Skin epidermis (tissue), 12 donors: Measurements from ENCODE around the gene HOXA4.

Experiments
- H3K27ac ChIP-seq, 21 experiments: fragments of 200-600 bp; sonication (generic) in 11 of 21; one replicate each; pipeline ENCODE4 v1.5.0; 2020; ENCODE audit warnings: mild to moderate bottlenecking in 3 of 21, inconsistent platforms in 2 of 21, moderate library complexity in 2 of 21
- H3K4me3 ChIP-seq, 7 experiments: fragments of 200-600 bp; sonication (generic) in 2 of 7; one replicate each; pipeline ENCODE4 v1.5.0; 2020; ENCODE audit warnings: inconsistent platforms in 2 of 7, mild to moderate bottlenecking in 2 of 7, moderate library complexity in 1 of 7

The HOXA4 gene

DNA sequence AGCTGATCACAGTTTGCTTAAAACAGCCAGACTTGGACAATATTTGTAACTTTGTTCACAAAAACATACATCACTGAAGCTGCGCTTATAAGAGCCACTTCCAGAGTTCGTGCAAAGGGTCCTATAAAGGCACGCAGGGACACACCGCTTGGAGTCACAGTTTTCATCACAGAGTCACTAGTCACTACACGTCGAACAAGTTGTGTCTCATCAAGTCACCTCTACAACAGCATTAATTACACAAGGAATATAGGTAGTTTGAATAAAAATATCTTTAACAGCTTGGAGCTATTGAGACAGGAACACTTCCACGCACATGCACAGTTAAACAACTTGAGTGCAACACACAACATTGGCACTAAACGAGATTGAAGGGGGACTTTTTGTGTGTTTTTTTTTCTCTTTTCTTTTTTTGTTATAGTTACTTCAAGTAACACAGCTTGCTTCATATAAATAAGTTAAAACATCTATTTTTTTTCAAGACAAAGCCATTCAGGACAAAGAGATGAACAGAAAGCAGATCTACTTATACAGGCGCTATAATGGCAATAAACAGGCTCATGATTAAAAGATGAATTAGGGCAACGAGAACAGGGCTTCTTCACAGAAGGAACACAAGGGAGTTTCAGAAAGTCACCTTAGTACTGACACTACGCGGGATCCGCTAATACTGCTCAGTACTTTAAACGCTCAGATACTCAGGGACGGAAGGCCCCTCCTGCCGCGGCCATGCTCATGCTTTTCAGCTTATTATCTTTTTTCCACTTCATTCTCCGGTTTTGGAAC is 10.8 kb upstream of the HOXA4 start:
- H3K4me3 ChIP-seq, result peak overlapping the region in 1 of 7 experiments; percentile 60
- peak overlapping the region in 1 of 21 experiments; percentile 77 for H3K27ac ChIP-seq

DNA sequence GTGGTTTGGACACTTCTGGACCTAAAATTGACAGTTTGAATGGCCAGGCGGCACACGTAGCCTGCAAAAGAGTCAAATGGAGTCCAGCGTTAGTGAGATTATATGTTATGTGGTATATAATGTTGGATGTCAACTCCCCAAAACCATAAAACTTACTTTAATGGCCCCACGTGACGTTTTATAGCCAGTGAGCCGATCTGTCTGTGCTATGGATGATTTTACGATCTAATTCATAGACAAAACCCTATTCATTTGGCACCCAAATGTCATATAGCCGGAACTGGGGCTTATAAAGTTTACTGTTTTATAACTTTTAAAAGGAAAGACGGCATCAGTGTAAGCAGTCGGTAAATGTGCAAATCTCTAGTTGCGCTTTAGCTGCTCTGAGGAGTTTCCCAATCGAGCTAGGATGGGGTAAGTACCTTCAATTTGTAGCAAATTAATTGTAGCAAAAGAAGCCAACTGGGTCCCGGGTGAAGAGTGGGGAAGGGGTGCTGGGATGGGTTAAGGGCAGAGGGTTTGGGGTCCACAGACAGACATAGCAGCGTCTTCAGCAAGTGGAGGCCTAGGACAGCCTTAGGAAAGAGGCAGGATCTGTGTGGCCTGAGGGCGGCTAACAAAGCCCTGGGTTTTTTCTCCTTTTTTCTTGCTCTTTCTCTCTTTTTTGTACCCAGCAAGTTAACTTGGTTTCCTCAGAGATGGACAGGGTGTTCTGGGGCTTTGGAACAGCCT is 9.7 kb upstream of the HOXA4 start:
- Histone ChIP-seq H3K27ac (no peak overlapping the region), H3K4me3 (no peak overlapping the region)

DNA sequence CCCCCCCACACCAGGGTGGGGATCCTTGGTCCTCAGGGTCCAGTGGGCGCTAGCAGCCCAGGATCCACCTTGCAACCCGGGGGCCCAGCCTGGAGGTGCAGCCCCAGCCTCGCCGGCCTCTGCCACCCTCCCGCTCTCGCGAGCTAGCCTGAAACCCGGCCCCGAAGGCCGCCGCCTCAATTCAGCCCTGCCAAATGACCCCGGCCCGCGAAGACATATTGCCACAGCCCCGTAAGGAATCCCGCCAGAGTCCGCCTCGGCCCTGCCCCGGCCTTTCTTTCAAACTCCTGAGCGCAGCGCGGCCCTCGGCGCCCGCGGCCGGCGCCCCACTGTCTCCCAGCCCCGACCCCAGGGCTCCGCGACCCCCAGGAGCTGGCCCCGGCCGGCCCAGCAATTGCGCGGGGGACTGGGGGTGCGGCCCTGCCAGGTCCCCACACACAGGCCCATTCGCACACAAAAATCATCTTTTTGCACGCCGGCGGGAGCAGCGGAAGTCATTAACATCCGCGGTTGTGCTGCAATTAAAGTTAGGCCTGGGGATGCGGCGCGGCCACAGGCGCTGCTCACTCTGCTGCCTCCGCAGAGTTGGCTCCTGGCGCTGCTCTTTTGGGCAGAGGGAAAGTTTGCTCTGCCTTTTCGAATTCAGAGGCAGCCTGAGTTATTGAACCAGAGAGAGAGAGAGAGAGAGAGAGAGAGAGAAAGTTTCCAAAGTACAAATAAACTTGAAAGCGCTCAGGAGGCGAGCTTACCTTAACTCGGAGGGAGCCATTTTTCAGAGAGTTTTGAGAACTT is 9.0 kb upstream of the HOXA4 start:
- Histone ChIP-seq H3K27ac (no peak overlapping the region), H3K4me3 (no peak overlapping the region)

DNA sequence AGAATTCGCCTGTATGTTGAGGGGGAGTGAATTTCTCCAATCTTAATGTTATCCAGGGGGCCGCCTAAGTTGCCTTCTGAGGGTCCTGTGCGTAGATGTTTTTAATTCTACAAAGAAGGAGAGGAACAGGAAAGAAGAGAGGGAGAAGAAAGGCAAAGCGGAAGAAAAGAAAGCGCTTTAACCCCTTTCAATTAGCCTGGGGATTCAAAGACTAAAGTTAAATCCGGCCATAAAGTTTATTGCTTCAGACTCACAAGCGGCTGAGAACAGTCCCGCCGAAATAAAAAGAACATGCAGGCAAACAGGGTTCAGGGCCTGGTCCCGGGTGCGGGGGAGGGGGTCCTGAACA is 8.4 kb upstream of the HOXA4 start:
- Histone ChIP-seq H3K4me3 (no peak overlapping the region), H3K27ac (no peak overlapping the region)

DNA sequence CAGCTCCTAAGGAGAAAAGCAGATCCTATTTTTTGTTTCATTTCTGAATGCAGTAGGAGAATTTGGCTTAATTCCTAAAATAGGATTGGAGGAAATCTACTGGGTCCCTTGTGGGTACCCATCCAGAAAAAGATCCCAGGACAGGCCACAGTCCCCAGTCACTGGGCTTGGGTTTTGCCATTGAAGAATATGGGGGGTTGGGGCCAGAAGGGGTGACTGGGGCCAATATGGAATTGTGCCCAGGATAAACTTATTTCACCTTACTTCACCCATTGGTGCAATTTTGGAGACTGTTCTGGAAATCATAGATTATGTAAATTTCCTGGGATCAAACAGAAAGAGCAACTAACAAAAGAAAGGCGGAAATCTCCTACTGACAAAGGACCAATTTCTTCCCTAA is 7.9 kb upstream of the HOXA4 start:
- H3K27ac ChIP-seq, result no peak overlapping the region
- no peak overlapping the region for H3K4me3 ChIP-seq

DNA sequence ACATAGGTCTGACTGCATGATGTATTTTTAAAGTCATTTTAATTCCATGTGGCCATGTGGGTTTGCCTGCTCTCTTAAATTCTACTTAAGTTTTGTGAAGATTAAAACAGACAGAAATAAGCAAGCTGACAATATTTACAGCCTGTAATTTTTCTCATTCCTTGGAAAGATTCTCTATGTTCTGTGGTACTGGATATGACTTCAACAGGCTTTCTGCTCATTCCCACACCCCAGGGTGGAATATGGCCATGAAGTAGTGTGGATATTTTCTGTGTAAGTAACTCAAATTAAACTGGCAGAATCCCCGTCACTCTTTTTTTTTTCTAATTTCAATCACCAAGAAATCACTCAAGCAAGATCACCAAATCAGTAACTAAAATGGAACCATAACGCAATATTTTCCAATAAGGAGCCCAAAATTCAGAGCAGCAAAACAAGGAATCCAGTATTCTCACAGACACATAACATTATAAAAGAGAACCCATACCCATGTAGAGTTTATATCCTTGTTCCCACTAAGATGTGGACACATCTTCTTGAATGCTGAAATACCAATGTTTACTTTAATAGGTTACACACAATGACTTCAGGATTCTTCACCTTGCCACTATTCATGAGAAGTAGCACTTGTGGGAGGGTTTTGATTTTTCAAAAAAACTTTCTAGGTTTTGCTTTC is 7.2 kb upstream of the HOXA4 start:
- no peak overlapping the region for H3K27ac ChIP-seq
- no peak overlapping the region for H3K4me3 ChIP-seq

DNA sequence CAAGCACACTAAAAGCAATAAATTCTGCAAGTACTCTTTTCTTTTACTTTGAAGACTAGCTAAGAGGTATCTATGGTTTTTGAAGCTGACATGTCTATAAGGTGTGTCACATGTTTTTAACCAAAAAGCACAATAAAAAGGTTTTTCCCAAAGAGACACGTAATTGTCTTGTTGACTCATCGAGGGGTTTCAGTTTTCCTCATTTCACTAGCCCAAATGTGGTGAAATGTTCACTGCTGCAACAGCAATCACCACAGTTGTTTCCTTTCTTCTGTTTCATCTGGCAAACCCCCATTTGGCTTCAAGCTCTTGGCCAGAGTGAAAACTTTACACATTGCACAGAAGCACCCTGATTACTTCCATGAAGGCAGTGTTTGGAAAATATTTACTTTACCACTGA is 3.8 kb upstream of the HOXA4 start:
- Histone ChIP-seq H3K4me3 (no peak overlapping the region), H3K27ac (no peak overlapping the region)

DNA sequence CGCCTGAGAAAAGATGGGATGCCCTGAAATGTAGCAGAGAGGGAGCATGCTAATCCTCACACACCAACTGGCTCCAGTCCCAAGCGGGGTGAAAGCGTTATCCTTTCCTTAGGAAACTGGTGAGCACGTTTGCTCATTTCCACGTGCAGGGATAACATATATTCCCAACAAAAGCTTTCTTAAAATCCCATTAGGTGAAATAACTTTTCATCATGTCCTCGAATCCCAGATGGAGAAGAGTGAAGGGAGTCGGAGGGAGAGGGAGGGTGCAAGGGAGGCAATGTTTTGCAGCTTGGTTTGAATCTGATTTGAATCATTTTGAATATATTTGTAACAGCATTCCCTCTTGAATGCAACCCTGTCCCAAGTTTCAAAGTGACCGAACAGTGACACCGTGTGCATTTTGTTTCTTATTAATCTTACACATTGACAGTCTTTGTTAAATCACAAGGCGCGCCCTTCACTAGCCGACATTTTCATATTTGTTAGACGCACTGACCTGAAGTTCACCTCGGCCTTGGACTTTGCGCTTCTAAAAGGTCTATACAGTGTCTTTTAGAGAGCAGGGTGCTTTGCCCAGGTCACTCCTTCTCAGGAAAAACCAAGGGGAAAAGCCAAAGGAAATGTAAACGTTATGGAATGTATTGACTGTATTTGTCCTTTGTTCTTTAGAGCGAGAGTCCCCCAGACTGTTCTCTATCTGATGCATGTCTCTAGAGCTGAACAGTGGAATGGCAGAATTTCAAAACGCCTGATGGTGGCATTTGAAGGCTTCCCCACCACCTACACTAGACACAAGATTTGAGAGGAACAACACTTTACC is 3.1 kb upstream of the HOXA4 start:
- no peak overlapping the region for H3K27ac ChIP-seq
- H3K4me3 ChIP-seq, result no peak overlapping the region

DNA sequence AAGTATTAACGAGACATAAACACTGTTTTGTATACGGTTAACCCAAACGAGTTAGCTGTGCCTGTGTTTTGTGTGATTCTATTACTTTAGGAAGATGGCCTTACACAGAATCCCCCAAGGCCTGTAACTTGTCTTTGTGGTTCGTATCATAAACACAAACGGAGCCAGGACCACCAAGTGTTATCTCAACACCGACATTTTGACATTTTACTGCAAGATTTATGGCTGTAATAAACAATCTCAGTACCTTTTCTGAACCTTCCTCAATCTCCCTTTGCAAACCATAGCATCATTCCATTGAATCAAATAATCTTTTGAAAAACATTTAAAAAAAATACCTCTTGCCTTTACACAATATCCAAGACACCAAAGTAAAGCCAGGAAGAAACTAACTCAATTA is 2.4 kb upstream of the HOXA4 start:
- no peak overlapping the region for H3K27ac ChIP-seq
- H3K4me3 ChIP-seq, result no peak overlapping the region

DNA sequence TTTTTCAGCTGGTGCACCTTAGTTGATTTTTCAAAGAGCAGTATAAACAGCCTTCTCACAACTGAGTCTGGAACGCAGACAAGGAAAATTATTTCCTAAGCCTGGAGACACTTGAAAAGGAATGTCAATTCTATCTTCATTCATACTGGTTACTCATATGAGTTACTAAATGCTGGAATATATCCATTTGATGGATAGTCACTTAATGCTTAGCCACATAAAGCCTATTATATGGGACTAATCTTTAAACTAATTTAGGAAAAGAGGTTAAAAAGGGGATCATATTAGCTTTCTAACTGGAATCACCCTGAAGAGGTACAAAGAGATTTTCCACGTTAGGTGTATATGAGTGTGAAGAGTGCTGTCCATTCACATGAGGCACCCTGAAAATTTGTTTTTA is 1.7 kb upstream of the HOXA4 start:
- no peak overlapping the region for H3K4me3 ChIP-seq
- no peak overlapping the region for H3K27ac ChIP-seq

DNA sequence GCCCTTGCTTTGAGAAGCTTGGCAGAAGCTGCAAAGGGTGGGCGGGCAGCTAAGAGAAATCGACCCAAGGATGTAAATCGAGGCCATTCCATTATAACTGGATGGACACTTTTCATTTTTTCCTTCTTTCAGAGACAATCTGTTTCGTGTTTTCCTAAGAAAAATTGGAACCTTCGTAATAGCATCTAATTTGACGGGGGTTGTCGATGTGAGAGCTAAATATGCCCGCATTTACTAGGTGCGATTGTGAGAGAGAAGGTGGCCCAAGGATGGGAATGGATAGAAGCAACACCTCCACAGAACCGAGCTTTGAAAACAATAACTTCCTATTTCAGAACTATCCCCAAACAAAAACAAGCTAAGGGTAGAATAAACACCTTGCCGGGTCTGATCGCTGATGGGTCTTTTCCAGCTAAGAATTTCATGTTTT is 848 bp upstream of the HOXA4 start:
- Histone ChIP-seq H3K4me3 (peak overlapping the region; percentile 51 to 72 (median 61)), H3K27ac (peak overlapping the region in 19 of 21 experiments; percentile 52 to 92 (median 82))

DNA sequence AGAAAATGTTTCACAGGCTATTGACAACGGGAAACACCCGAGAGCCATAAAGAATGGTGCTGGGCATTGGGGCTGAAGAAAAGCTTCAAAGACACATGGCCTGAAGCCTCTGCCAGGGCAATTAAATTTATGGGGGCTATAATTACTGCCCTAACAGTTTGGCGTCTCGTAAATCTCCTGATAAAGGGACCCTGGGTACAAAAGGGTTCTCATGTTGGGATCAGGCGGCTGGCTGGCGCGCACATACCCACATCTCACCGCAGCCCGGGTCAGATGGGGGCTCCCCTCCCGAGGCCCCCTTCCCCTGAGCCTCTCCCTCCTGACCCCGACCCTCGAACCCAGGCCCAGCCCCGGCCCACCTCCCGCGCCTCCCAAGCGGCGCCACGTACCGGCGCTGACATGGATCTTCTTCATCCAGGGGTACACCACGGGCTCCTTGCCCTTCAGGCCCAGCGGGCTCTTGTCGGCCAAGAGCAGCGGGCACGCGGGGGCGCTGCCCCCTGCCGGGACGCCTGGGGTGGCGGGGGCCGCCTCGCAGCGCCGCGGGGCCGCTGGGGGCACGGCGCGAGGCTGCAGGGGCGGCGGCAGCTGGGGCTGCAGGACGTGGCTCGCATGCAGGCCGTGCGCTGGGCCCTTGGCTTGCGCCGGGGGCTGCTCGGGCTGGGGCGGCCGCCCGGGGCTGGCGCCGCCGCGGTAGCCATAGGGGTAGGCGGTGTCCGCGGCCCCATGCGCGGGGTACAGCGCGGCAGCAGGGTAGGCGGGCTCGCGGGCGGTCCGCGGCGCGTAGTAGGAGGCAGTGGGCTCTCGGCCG is 623 bp downstream of the HOXA4 start:
- Histone ChIP-seq H3K27ac (peak overlapping the region in 20 of 21 experiments; percentile 56 to 92 (median 81)), H3K4me3 (peak overlapping the region; percentile 51 to 72 (median 61))

DNA sequence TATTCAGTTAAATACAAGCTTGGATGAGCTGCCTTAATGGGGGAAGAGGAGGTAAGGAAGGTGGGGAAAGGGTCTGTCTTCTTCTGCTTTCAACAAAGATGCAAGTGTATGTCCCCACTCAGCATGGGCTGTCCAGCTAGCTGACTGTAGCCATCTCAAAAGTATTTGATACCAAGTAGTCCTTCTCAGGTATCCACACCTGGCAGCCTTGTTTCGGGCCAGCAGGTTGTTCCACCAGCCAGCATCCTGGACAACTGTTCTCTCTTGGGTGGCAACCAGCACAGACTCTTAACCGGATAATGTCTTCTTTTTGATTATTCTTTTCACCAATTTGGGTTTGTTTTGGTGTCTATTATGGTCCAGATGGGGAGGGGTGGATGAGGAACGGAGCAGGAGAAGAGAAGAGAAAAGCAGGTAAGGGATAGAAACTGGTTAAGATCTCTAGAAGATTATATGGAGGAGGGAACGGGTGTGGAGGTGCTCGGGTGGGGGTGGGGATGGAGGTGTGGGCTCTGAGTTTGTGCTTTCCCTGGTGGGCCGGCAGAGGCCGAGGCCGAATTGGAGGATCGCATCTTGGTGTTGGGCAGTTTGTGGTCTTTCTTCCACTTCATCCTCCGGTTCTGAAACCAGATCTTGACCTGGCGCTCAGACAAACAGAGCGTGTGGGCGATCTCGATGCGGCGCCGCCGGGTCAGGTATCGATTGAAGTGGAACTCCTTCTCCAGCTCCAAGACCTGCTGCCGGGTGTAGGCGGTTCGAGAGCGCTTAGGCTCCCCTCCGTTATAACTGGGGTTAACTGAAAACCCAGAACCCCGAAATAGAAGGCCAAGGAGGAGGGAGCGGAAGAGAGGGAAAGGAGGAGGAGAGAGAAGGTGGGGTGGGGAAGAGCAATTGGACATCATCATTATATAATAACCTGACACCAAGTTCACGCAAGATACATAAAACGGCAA is 1.5 kb downstream of the HOXA4 start:
- H3K27ac ChIP-seq, result no peak overlapping the region
- peak overlapping the region in 4 of 7 experiments; percentile 61 to 72 (median 70) for H3K4me3 ChIP-seq

DNA sequence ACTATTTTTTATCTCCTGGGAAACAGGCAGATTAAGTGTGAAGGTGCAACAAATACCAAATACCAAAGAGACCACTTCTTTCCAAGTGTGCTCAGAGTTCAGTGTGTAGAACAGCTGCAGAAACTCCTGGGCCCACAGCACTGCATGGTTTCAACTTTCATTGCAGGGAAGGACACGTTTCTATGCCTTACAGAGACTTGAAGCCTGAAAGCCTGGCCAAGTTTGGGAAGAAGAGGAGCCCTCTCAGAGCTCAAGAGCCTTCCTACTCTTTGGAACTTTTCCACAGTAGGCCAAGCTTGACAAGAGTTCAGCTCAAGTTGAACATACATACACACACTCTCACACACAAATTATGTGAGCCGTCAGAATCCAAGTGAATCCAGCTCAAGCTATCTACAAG is 2.5 kb downstream of the HOXA4 start:
- Histone ChIP-seq H3K27ac (no peak overlapping the region), H3K4me3 (no peak overlapping the region)

DNA sequence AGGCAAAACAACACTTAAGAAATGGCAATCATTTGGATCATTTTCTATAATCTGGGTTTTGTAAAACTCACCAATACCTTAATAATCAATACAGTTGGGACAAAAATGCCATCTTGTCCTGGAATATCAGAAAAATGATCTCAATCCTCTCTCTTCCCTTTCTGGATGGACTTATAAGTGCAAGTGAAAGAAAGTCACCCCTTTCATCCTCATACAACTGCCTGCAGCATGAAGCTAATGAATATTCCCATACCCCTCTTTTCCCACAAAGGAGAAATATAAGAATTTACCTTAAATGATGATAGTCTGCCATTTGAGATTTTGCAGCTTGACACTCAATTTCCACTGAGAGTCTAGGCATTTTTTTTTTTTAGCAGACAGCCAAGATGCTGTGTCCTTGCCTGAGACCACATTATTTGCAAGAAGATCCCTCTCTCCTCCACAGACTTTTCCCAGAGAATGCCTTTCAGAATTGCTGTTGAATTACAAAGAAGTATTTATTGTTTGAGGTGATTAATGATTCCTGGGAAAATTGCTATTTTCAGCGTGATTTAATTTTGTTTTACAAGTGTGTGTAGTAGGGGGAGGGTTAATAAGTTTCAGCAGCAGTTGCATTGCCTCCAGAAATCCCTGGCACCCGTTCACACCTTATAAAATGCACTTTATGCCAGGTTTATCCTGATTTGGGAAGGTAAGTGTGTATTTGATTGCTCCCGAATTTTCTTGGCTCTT is 3.8 kb downstream of the HOXA4 start:
- H3K4me3 ChIP-seq, result no peak overlapping the region
- H3K27ac ChIP-seq, result no peak overlapping the region

DNA sequence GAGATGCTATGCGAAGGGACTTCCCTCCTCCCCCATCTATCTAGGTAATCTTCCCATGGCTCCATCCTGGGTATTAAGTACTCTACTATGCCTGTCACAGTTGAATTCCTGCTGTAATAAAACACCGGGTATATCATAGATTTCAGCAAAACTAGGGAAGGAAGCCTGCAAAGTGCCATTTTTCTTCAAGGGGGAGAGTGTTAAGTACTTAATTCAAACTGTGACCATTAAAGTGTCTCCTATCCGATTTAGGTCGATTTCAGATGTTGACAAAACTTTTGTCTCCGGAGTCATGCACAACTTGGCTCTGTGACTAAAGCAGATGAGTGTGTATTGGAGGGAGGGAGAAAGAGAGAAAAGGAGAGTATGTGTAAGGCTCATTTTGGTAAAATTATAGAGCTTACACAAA is 4.6 kb downstream of the HOXA4 start:
- Histone ChIP-seq H3K4me3 (no peak overlapping the region), H3K27ac (no peak overlapping the region)
